Measurements from ENCODE around the gene RRP15. TPM values are rescaled to one million over a fixed set of nuclear protein-coding genes. Genes with fewer than 3 reads are reported as not detected.

Gene RRP15
- total RNA-seq, 2 experiments from 2014 or later = 10.5 to 15.2 TPM

- Mint-ChIP-seq H3K27me3 (peaks cover 9% of the 10 kb centered on the region), H3K4me1 (ENCODE audit: low read depth) (peaks cover 22% of the 10 kb centered on the region), H3K36me3 (ENCODE audit: low read depth) (peaks cover 9% of the 10 kb centered on the region), H3K27ac (no peak overlapping the region), H3K4me3 (no peak overlapping the region), H3K9me3 (no peaks in the 10 kb centered on the region)
- DNase-seq (no peak), ATAC-seq (ENCODE audit: poor library complexity) (no peak)
- no peak for TF ChIP-seq CTCF (IDR thresholded peaks at IDR 0.05)
- CTCF ChIA-PET = no interaction called here
- H3K36me3 ChIP-seq (ENCODE audit: insufficient read depth, low read length) = no peaks in the 10 kb centered on the region
- POLR2A ChIA-PET = no interaction called here
- no peak overlapping the region for H3K27ac ChIP-seq (ENCODE audit: low read depth in 1 of 2, low read length in 2 of 2)
- H3K4me3 ChIP-seq (ENCODE audit: low read length) = no peak overlapping the region
- peaks cover 0 to 5% of the 10 kb centered on the region in 2 experiments for H3K9me3 ChIP-seq (ENCODE audit: control insufficient read depth in 1 of 2, insufficient read depth in 1 of 2, low read length in 2 of 2)
- H3K27me3 ChIP-seq (ENCODE audit: control insufficient read depth in 1 of 2, insufficient read depth in 2 of 2, low read length in 2 of 2) = peaks cover 6 to 12% of the 10 kb centered on the region in 2 experiments
- intact Hi-C loops (cut with DNase I, micrococcal nuclease) = loop anchor here in 1 of 2 experiments (5.0 to 10.0 kb wide), 2 partner anchors 654 to 1994 kb away; partner anchors contain the start of gene RAB3GAP2
- H3K4me1 ChIP-seq (ENCODE audit: insufficient read depth, low read length) = peaks cover 11% of the 10 kb centered on the region
Observed at GRCh38 chr1:218281285-218281684, 3.8 kb upstream of the RRP15 start.

- no peaks in the 10 kb centered on the region for H3K9me3 Mint-ChIP-seq
- Histone ChIP-seq H3K27me3 (ENCODE audit: control insufficient read depth in 1 of 2, insufficient read depth in 2 of 2, low read length in 2 of 2) (peaks cover 6 to 12% of the 10 kb centered on the region in 2 experiments), H3K36me3 (ENCODE audit: insufficient read depth, low read length) (no peaks in the 10 kb centered on the region), H3K27ac (ENCODE audit: low read depth in 1 of 2, low read length in 2 of 2) (peak overlapping the region; percentile 55 to 65), H3K4me3 (ENCODE audit: low read length) (peak overlapping the region; percentile 84), H3K9me3 (ENCODE audit: control insufficient read depth in 1 of 2, insufficient read depth in 1 of 2, low read length in 2 of 2) (peaks cover 0 to 5% of the 10 kb centered on the region in 2 experiments), H3K4me1 (ENCODE audit: insufficient read depth, low read length) (peaks cover 12% of the 10 kb centered on the region)
- H3K36me3 Mint-ChIP-seq (ENCODE audit: low read depth) = peaks cover 18% of the 10 kb centered on the region
- peak overlapping the region; percentile 87 for H3K27ac Mint-ChIP-seq
- peak overlapping the region; percentile 100 for H3K4me3 Mint-ChIP-seq
- peaks cover 49% of the 10 kb centered on the region for H3K4me1 Mint-ChIP-seq (ENCODE audit: low read depth)
- intact Hi-C loops (cut with DNase I, micrococcal nuclease) = loop anchor here in 1 of 2 experiments (5.0 to 10.0 kb wide), 2 partner anchors 657 to 1990 kb away; partner anchors contain the start of gene RAB3GAP2
- TF ChIP-seq CTCF (IDR thresholded peaks at IDR 0.05) = no peak
- DNase-seq (peak in 1 of 14 experiments; percentile 7), ATAC-seq (ENCODE audit: poor library complexity) (no peak)
- peaks cover 9% of the 10 kb centered on the region for H3K27me3 Mint-ChIP-seq
- ChIA-PET CTCF (interaction anchor here (1.2 kb wide), 1 partner anchor 46 kb away, joined by 3 read pairs; no protein-coding TSS in a partner anchor), POLR2A (interaction anchor here (0.7 to 1.8 kb wide), 7 partner anchors 9 to 1805 kb away, joined by 3 to 9 read pairs (median 4); partner anchors contain the start of genes BPNT1, GPATCH2, LYPLAL1 and SPATA17)
Observed at GRCh38 chr1:218284377-218284916, 646 bp upstream of the RRP15 start.

GRCh38 chr1:218292515-218292914 is 7.4 kb downstream of the RRP15 start:
- no peaks in the 10 kb centered on the region for H3K9me3 Mint-ChIP-seq
- H3K36me3 ChIP-seq (ENCODE audit: insufficient read depth, low read length) = peaks cover 6% of the 10 kb centered on the region

More at GRCh38 chr1:218292515-218292914, 7.4 kb downstream of the RRP15 start:
- Histone ChIP-seq H3K27ac (ENCODE audit: low read depth in 1 of 2, low read length in 2 of 2) (no peak overlapping the region), H3K4me3 (ENCODE audit: low read length) (no peak overlapping the region), H3K27me3 (ENCODE audit: control insufficient read depth in 1 of 2, insufficient read depth in 2 of 2, low read length in 2 of 2) (no peaks in the 10 kb centered on the region), H3K9me3 (ENCODE audit: control insufficient read depth in 1 of 2, insufficient read depth in 1 of 2, low read length in 2 of 2) (no peaks in the 10 kb centered on the region), H3K4me1 (ENCODE audit: insufficient read depth, low read length) (no peaks in the 10 kb centered on the region)
- intact Hi-C loops (cut with DNase I, micrococcal nuclease) = no loop called here
- H3K36me3 Mint-ChIP-seq (ENCODE audit: low read depth) = peaks cover 30% of the 10 kb centered on the region
- TF ChIP-seq CTCF (IDR thresholded peaks at IDR 0.05) = no peak
- CTCF ChIA-PET = no interaction called here
- no peaks in the 10 kb centered on the region for H3K27me3 Mint-ChIP-seq
- ATAC-seq (ENCODE audit: poor library complexity) (no peak), DNase-seq (no peak)
- no peak overlapping the region for H3K4me3 Mint-ChIP-seq
- peaks cover 31% of the 10 kb centered on the region for H3K4me1 Mint-ChIP-seq (ENCODE audit: low read depth)
- no peak overlapping the region for H3K27ac Mint-ChIP-seq
- POLR2A ChIA-PET = no interaction called here
